EH (cell line): ENCODE data around the gene NOXA1.
"Not testable (repeated sequence)": the region's sequence is repeated elsewhere in the genome, so short reads cannot be mapped to it uniquely, and the experiment has no call there.

ENCODE experiments used
- DNase-seq: peaks from one replicate; pipeline ENCODE4 v3.0.0-alpha.2; 2015; ENCODE audit warnings: low read depth

The NOXA1 gene

GRCh38 chr9:137422604-137423513 lies at the start of gene NOXA1, which contains the start of gene EXD3:
Gene NOXA1 (plus strand): TSS chr9:137423393. CDS start chr9:137423530, 137 bp downstream.
Gene EXD3 (minus strand): TSS chr9:137423162. CDS start chr9:137395357, 27,805 bp downstream.
- DNase-seq: peak; percentile 89

- no peak for DNase-seq
These were observed 49.6 kb upstream of the NOXA1 start for GRCh38 chr9:137373611-137373980.

- no peak for DNase-seq
These were observed 48.9 kb upstream of the NOXA1 start for GRCh38 chr9:137374131-137374845.

- DNase-seq: no peak
These were observed 47.7 kb upstream of the NOXA1 start for GRCh38 chr9:137375321-137376058.

- no peak for DNase-seq
These were observed 46.8 kb upstream of the NOXA1 start for GRCh38 chr9:137376386-137376785.

GRCh38 chr9:137378688-137379410 lies 44.3 kb upstream of the NOXA1 start:
- DNase-seq: not testable (repeated sequence)

GRCh38 chr9:137379761-137380161 lies 43.4 kb upstream of the NOXA1 start:
- no peak for DNase-seq

GRCh38 chr9:137380171-137380570 lies 43.0 kb upstream of the NOXA1 start:
- DNase-seq: no peak

GRCh38 chr9:137380606-137381005 lies 42.6 kb upstream of the NOXA1 start:
- no peak for DNase-seq

- DNase-seq: no peak
These were observed 41.4 kb upstream of the NOXA1 start for GRCh38 chr9:137381501-137382443.

- DNase-seq: no peak
These were observed 40.6 kb upstream of the NOXA1 start for GRCh38 chr9:137382444-137383080.

- DNase-seq: no peak
These were observed 40.0 kb upstream of the NOXA1 start for GRCh38 chr9:137383081-137383783.

- DNase-seq: no peak
These were observed 39.1 kb upstream of the NOXA1 start for GRCh38 chr9:137383784-137384756.

GRCh38 chr9:137385061-137385655 lies 38.0 kb upstream of the NOXA1 start:
- no peak for DNase-seq

- not testable (repeated sequence) for DNase-seq
These were observed 36.6 kb upstream of the NOXA1 start for GRCh38 chr9:137386507-137387113.

- DNase-seq: no peak
These were observed 35.9 kb upstream of the NOXA1 start for GRCh38 chr9:137387114-137387890.
